ENCODE measurements around the gene OS9. TPM values are rescaled to one million over a fixed set of nuclear protein-coding genes. Genes with fewer than 3 reads are reported as not detected.
"Not testable (repeated sequence)": the region's sequence is repeated elsewhere in the genome, so short reads cannot be mapped to it uniquely, and the experiment has no call there.

Gene OS9
- total RNA-seq, 1 donor from 2014 or later, result 97.4 TPM

DNA sequence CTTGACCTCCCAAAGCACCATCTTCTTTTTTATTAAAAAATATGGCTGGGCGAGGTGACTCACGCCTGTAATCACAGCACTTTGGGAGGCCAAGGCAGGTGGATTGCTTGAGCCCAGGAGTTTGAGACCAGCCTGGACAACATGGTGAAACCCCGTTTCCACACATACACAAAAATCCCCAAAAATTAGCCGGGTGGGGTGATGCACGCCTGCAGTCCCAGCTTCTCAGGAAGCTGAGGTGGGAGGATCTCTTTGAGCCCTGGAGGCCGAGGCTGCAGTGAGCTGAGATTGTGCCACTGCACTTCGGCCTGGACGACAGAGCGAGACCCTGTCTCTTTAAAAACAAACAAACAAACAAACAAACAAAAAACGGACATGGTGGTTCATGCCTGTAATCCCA is 24.2 kb upstream of the OS9 start:
- H3K36me3 Mint-ChIP-seq (ENCODE audit: low read depth); H3K4me1 Mint-ChIP-seq (ENCODE audit: low read depth); H3K9me3 Mint-ChIP-seq; H3K4me3 Mint-ChIP-seq (ENCODE audit: low read depth); H3K27ac Mint-ChIP-seq; intact Hi-C loops (cut with micrococcal nuclease); DNase-seq (ENCODE audit: low spot score); H3K27me3 Mint-ChIP-seq (ENCODE audit: low read depth): not testable (repeated sequence)

DNA sequence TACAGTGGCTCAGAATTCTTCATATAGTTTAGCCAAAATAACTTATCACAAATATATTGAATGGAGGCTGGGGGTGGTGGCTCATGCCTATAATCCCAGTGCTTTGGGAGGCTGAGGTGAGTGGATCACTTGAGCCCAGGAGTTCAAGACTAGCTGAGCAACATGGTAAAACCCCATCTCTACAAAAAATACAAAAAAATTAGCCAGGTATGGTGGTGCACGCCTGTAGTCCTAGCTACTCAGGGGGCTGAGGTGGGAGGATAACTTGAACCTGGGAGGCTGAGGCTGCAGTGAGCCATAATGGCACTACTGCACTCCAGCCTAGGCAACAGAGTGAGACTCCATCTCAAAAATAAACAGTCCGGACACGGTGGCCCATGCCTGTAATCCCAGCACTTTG is 22.1 kb upstream of the OS9 start:
- H3K4me3 Mint-ChIP-seq (ENCODE audit: low read depth); H3K27me3 Mint-ChIP-seq (ENCODE audit: low read depth); DNase-seq (ENCODE audit: low spot score); intact Hi-C loops (cut with micrococcal nuclease); H3K27ac Mint-ChIP-seq; H3K9me3 Mint-ChIP-seq; H3K4me1 Mint-ChIP-seq (ENCODE audit: low read depth); H3K36me3 Mint-ChIP-seq (ENCODE audit: low read depth): not testable (repeated sequence)

DNA sequence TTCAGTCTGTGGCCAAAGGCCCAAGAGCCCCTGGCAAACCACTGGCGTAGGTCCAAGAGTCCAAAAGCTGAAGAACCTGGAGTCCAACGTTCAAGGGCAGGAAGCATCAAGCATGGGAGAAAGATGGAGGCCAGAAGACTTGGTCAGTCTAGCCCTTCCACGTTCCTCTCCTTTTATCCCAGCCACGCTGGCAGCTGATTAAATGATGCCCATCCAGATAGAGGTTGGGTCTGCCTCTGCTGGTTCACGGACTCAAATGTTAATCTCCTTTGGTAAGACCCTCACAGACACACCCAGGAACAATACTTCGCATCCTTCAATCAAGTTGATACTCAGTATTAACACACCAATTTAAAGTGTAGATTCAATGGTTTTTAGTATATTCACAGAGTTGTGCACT is 21.1 kb upstream of the OS9 start:
- H3K36me3 Mint-ChIP-seq (ENCODE audit: low read depth), result no peaks in the 10 kb centered on the region
- intact Hi-C loops (cut with micrococcal nuclease), result no loop called here
- no peaks in the 10 kb centered on the region for H3K9me3 Mint-ChIP-seq
- peaks cover 4% of the 10 kb centered on the region for H3K27me3 Mint-ChIP-seq (ENCODE audit: low read depth)
- no peaks in the 10 kb centered on the region for H3K4me1 Mint-ChIP-seq (ENCODE audit: low read depth)
- no peak for DNase-seq (ENCODE audit: low spot score)
- H3K27ac Mint-ChIP-seq, result no peak overlapping the region
- no peak overlapping the region for H3K4me3 Mint-ChIP-seq (ENCODE audit: low read depth)

DNA sequence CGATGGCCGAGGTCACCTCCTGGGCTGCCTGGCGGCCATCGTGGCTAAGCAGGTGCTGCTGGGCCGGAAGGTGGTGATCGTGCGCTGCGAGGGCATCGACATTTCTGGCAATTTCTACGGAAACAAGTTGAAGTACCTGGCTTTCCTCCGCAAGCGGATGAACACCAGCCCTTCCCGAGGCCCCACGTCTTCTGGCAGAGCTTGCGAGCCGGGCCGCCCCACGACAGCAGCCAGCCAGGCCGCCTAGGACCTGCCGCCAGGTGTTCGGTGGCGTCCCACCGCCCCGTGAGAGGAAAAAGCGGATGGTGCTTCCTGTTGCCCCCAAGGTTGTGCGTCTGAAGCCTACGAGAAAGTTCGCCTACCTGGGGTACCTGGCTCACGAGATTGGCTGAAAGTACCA is 19.2 kb upstream of the OS9 start:
- intact Hi-C loops (cut with micrococcal nuclease), result no loop called here
- H3K4me1 Mint-ChIP-seq (ENCODE audit: low read depth), result no peaks in the 10 kb centered on the region
- no peaks in the 10 kb centered on the region for H3K36me3 Mint-ChIP-seq (ENCODE audit: low read depth)
- H3K27me3 Mint-ChIP-seq (ENCODE audit: low read depth), result peaks cover 11% of the 10 kb centered on the region
- DNase-seq (ENCODE audit: low spot score), result no peak
- no peak overlapping the region for H3K27ac Mint-ChIP-seq
- H3K9me3 Mint-ChIP-seq, result no peaks in the 10 kb centered on the region
- H3K4me3 Mint-ChIP-seq (ENCODE audit: low read depth), result no peak overlapping the region

DNA sequence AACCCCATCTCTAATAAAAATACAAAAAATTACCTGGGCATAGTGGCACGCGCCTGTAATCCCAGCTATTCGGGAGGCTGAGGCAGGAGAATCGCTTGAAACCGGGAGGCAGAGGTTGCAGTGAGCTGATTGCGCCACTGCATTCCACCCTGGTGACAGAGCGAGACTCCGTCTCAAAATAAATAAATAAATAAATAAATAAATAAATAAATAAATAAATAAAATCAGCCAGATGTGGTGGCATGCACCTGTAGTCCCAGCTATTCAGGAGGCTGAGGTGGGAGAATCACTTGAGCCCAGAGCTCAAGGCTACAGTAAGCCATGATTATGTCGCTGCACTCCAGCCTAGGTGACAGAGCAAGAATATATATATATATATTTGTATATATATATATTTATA is 16.0 kb upstream of the OS9 start:
- H3K4me1 Mint-ChIP-seq (ENCODE audit: low read depth); intact Hi-C loops (cut with micrococcal nuclease); H3K4me3 Mint-ChIP-seq (ENCODE audit: low read depth); H3K9me3 Mint-ChIP-seq; H3K36me3 Mint-ChIP-seq (ENCODE audit: low read depth); H3K27ac Mint-ChIP-seq; DNase-seq (ENCODE audit: low spot score): not testable (repeated sequence)
- H3K27me3 Mint-ChIP-seq (ENCODE audit: low read depth), result peaks cover 14% of the 10 kb centered on the region

DNA sequence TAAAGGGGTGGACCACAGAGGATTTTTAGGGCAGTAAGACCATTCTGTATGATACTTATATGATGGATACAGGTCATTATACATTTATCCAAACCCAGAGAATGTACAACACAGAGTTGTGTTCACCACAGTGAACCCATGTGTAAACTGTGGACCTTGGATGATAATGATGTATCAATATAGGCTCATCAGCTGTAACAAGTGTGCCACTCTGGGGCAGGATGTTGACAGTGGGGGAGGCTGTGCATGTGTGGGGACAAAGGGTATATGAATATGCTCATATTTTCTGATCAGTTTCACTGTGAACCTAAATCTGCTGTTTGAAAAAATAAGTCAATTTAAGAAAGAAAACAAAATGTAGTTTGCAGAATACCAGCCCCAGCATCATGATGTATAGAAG is 14.2 kb upstream of the OS9 start:
- H3K9me3 Mint-ChIP-seq, result peaks cover 4% of the 10 kb centered on the region
- DNase-seq (ENCODE audit: low spot score), result no peak
- no peak overlapping the region for H3K27ac Mint-ChIP-seq
- no peaks in the 10 kb centered on the region for H3K36me3 Mint-ChIP-seq (ENCODE audit: low read depth)
- no peaks in the 10 kb centered on the region for H3K4me1 Mint-ChIP-seq (ENCODE audit: low read depth)
- intact Hi-C loops (cut with micrococcal nuclease), result no loop called here
- no peak overlapping the region for H3K4me3 Mint-ChIP-seq (ENCODE audit: low read depth)
- H3K27me3 Mint-ChIP-seq (ENCODE audit: low read depth), result peaks cover 25% of the 10 kb centered on the region

DNA sequence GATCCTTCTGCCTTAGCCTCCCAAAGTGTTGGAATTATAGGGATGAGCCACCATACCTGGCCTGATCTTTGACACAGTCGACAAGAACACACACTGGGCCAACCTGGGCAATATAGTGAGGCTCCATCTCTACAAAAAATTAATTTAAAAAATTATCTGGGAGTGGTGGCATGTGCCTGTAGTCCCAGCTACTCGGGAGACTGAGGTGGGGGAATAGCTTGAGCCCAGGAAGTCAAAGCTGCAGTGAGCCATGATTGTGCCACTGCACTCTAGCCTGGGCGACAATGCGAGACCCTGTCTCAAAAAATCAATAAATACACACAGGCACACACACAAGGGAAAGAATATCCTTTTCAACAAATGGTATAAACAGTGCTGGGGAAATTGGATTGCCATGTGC is 6.1 kb upstream of the OS9 start:
- H3K27me3 Mint-ChIP-seq (ENCODE audit: low read depth), result peaks cover 48% of the 10 kb centered on the region
- intact Hi-C loops (cut with micrococcal nuclease), result no loop called here
- no peak for DNase-seq (ENCODE audit: low spot score)
- H3K9me3 Mint-ChIP-seq, result no peaks in the 10 kb centered on the region
- H3K36me3 Mint-ChIP-seq (ENCODE audit: low read depth), result no peaks in the 10 kb centered on the region
- H3K27ac Mint-ChIP-seq, result no peak overlapping the region
- H3K4me1 Mint-ChIP-seq (ENCODE audit: low read depth), result no peaks in the 10 kb centered on the region
- H3K4me3 Mint-ChIP-seq (ENCODE audit: low read depth), result no peak overlapping the region

DNA sequence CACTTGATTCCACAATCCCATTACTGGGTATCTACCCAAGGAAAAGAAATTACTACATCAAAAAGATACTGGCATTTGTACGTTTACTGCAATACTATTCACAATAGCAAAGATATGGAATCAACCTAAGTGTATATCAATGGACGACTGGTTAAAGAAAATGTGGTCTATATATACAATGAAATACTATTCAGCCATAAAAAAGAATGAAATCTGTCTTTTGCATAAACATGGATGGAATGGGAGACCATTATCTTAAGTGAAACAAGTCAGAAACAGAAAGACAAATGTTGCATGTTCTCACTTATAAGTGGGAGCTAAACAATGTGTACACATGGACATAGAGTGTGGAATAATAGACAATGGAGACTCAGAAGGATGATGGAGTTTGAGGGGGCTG is 5.0 kb upstream of the OS9 start:
- no peak overlapping the region for H3K4me3 Mint-ChIP-seq (ENCODE audit: low read depth)
- peaks cover 44% of the 10 kb centered on the region for H3K27me3 Mint-ChIP-seq (ENCODE audit: low read depth)
- no peaks in the 10 kb centered on the region for H3K9me3 Mint-ChIP-seq
- H3K4me1 Mint-ChIP-seq (ENCODE audit: low read depth), result no peaks in the 10 kb centered on the region
- no peaks in the 10 kb centered on the region for H3K36me3 Mint-ChIP-seq (ENCODE audit: low read depth)
- intact Hi-C loops (cut with micrococcal nuclease), result no loop called here
- no peak overlapping the region for H3K27ac Mint-ChIP-seq
- no peak for DNase-seq (ENCODE audit: low spot score)

DNA sequence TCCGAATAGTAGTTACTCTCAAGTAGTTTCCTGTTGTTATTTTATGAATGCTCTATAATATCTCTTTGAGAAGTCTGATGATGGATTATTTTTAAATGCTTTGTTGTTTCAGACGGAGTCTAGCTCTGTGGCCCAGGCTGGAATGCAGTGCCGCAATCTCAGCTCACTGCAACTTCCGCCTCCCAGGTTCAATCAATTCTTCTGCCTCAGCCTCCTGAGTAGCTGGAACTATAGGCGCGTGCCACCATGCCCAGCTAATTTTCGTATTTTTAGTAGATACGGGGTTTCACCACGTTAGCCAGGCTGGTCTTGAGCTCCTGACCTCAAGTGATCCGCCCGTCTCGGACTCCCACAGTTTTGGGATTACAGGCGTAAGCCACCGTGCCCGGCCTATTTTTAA is 1.4 kb upstream of the OS9 start:
- no peak for DNase-seq (ENCODE audit: low spot score)
- H3K4me1 Mint-ChIP-seq (ENCODE audit: low read depth), result no peaks in the 10 kb centered on the region
- H3K9me3 Mint-ChIP-seq, result no peaks in the 10 kb centered on the region
- H3K27me3 Mint-ChIP-seq (ENCODE audit: low read depth), result peaks cover 22% of the 10 kb centered on the region
- H3K36me3 Mint-ChIP-seq (ENCODE audit: low read depth), result peaks cover 20% of the 10 kb centered on the region
- intact Hi-C loops (cut with micrococcal nuclease), result loop anchor here (2.0 kb wide), 1 partner anchor 110 kb away; no protein-coding TSS in a partner anchor
- H3K27ac Mint-ChIP-seq, result no peak overlapping the region
- no peak overlapping the region for H3K4me3 Mint-ChIP-seq (ENCODE audit: low read depth)

DNA sequence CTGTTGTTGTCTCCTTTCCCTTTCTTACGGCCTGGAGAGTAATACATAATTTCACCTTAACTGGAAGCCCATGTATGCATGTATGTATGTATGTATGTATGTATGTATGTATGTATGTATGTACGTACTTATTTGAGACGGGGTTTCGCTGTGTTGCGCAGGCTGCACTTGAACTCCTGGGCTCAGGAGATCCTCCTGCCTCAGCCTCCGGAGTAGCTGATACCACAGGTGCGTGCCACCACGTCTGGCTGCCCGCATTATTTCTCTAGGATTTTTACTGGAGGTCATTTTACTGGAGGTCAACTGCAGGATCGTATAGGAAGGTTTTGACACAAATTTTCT is 644 bp upstream of the OS9 start:
- DNase-seq (ENCODE audit: low spot score), result no peak
- intact Hi-C loops (cut with micrococcal nuclease), result loop anchor here (1.0 to 2.0 kb wide), 2 partner anchors 59 to 110 kb away; partner anchors contain the start of gene CDK4
- no peaks in the 10 kb centered on the region for H3K4me1 Mint-ChIP-seq (ENCODE audit: low read depth)
- no peak overlapping the region for H3K27ac Mint-ChIP-seq
- no peaks in the 10 kb centered on the region for H3K9me3 Mint-ChIP-seq
- peaks cover 19% of the 10 kb centered on the region for H3K27me3 Mint-ChIP-seq (ENCODE audit: low read depth)
- no peak overlapping the region for H3K4me3 Mint-ChIP-seq (ENCODE audit: low read depth)
- peaks cover 27% of the 10 kb centered on the region for H3K36me3 Mint-ChIP-seq (ENCODE audit: low read depth)

DNA sequence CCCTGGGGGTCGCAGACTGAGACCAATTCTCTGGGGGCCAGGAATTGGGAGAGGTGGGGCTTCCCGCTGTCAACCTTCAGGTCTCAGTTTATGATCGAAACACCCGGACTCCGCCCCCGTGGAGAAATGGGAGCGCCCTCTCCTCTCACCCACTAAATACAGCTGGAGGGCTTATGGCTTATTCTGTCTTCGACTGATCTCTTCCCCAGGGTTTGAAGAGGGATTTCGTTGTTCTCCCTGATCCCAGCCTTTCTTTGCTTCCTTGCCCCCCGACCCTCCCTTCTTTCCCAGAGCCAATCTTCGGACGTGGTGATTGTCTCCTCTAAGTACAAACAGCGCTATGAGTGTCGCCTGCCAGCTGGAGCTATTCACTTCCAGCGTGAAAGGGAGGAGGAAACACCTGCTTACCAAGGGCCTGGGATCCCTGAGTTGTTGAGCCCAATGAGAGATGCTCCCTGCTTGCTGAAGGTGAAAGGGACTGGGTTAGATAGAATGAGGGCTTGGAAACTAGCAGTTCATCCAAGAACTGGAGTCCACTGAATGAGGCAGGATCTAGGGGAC is 607 bp downstream of the OS9 start:
- Mint-ChIP-seq H3K36me3 (ENCODE audit: low read depth) (peaks cover 39% of the 10 kb centered on the region), H3K4me1 (ENCODE audit: low read depth) (no peaks in the 10 kb centered on the region), H3K9me3 (no peaks in the 10 kb centered on the region), H3K27me3 (ENCODE audit: low read depth) (peaks cover 11% of the 10 kb centered on the region), H3K27ac (no peak overlapping the region), H3K4me3 (ENCODE audit: low read depth) (no peak overlapping the region)
- DNase-seq (ENCODE audit: low spot score), result no peak
- intact Hi-C loops (cut with micrococcal nuclease), result loop anchor here (2.0 kb wide), 2 partner anchors 50 to 62 kb away; partner anchors contain the start of genes B4GALNT1 and TSPAN31

DNA sequence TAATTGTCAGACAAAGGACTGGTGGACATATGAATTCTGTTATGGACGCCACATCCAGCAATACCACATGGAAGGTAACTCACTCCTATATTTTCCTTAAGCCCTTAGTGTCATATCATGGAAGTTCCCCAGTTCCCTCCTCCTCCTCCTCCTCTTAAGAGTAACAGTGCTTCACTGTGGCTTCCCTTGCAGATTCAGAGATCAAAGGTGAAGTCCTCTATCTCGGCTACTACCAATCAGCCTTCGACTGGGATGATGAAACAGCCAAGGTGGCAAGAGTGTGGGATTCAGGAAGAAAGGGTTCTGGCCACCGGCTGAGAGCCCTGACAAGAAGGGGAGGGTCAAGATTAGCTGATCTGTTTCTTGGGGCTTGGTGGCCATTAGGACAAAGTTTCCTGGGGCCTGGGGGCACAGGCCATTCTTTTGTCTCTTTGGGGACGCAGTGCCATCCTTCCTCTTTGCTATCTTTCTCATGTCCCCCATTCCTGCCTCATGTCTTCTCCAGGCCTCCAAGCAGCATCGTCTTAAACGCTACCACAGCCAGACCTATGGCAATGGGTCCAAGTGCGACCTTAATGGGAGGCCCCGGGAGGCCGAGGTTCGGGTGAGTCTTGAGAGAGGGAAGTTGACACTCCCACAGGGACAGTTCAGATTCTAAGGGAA is 2.0 kb downstream of the OS9 start:
- intact Hi-C loops (cut with micrococcal nuclease), result loop anchor here (2.0 kb wide), 2 partner anchors 49 to 63 kb away; partner anchors contain the start of genes B4GALNT1 and TSPAN31
- Mint-ChIP-seq H3K27ac (no peak overlapping the region), H3K4me3 (ENCODE audit: low read depth) (peak overlapping the region; percentile 41), H3K27me3 (ENCODE audit: low read depth) (peaks cover 3% of the 10 kb centered on the region), H3K9me3 (no peaks in the 10 kb centered on the region), H3K4me1 (ENCODE audit: low read depth) (no peaks in the 10 kb centered on the region), H3K36me3 (ENCODE audit: low read depth) (peaks cover 47% of the 10 kb centered on the region)
- no peak for DNase-seq (ENCODE audit: low spot score)

DNA sequence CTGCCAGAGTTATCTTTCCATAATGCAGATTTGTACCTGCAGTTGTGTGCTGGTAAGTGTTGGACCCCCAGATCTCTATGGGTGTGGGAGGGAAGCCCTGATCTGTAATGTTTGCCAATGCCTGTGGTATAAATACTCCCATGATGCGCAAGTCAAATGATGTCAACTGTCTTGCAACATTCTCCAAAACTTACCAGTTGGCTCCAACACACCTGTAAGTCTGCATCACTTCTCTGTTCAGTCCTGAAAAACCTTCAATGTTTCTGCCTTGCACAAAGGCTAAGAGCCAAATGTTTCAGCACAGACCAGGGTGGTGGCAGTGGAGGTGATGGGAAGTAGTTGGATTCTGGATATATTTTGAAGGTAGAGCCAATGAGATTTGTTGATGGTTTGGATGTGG is 3.1 kb downstream of the OS9 start:
- intact Hi-C loops (cut with micrococcal nuclease), result no loop called here
- Mint-ChIP-seq H3K27me3 (ENCODE audit: low read depth) (no peaks in the 10 kb centered on the region), H3K36me3 (ENCODE audit: low read depth) (peaks cover 51% of the 10 kb centered on the region), H3K4me3 (ENCODE audit: low read depth) (no peak overlapping the region), H3K4me1 (ENCODE audit: low read depth) (no peaks in the 10 kb centered on the region), H3K9me3 (no peaks in the 10 kb centered on the region), H3K27ac (no peak overlapping the region)
- DNase-seq (ENCODE audit: low spot score), result no peak
